K562 (cell line): ENCODE measurements around the gene FES. TPM values are rescaled to one million over a fixed set of nuclear protein-coding genes. Genes with fewer than 3 reads are reported as not detected.

Source experiments
- FIP1L1 ChIP-seq: fragments of 200-400 bp; formaldehyde crosslinking; IDR thresholded peaks from 2 replicates; pipeline ENCODE4 v1.6.1; 2018; ENCODE audit warnings: mild to moderate bottlenecking, low read depth, low read length; ENCODE audit not compliant: poor library complexity, severe bottlenecking
- HNRNPLL ChIP-seq: fragments of 200-400 bp; formaldehyde crosslinking; IDR thresholded peaks from 2 replicates; pipeline ENCODE4 v1.6.1; 2017; ENCODE audit warnings: low read length, low read depth, mild to moderate bottlenecking; ENCODE audit not compliant: poor library complexity, severe bottlenecking
- KAT2B ChIP-seq: IDR thresholded peaks from one replicate; pipeline ENCODE4 v1.6.1; 2012; ENCODE audit warnings: low read depth, mild to moderate bottlenecking, control low read depth, inconsistent platforms, low read length, moderate library complexity
- MTA2 ChIP-seq: fragments of 450-650 bp; IDR thresholded peaks from 2 replicates; pipeline ENCODE4 v1.6.1; 2016; ENCODE audit warnings: low read depth
- PRDM10 ChIP-seq: fragments of 450-650 bp; IDR thresholded peaks from 2 replicates; pipeline ENCODE4 v1.6.1; 2018; ENCODE audit not compliant: partially characterized antibody
- TEAD4 ChIP-seq, 2 experiments: sonication (generic) in 1 of 2; formaldehyde crosslinking in 1 of 2; IDR thresholded peaks; 2 replicates each; pipeline versions ENCODE4 v1.6.1 to v1.8.0; 2012 to 2022; ENCODE audit warnings: borderline replicate concordance in 1 of 2, inconsistent platforms in 1 of 2, low read length in 1 of 2, mild to moderate bottlenecking in 1 of 2, missing genetic modification reagents in 1 of 2
- THRB ChIP-seq: fragments of 450-650 bp; formaldehyde crosslinking; conservative IDR thresholded peaks from 2 replicates; pipeline ENCODE4 v1.4.0; 2022; ENCODE audit warnings: mild to moderate bottlenecking, missing genetic modification characterization
- polyA plus RNA-seq, 8 experiments: library from polyadenylated mRNA; depleted of rRNA in 4 of 8; stranded (reverse) in 5 of 8; unstranded in 3 of 8; fragments of >200 nt; fragmentation: Nextera tagmentation in 2 of 8; fragmentation: Illumina TruSeq in 1 of 8; extraction: Ambion mirVana in 2 of 8; extraction: Trizol in 1 of 8; gene quantifications; 2 replicates each; pipeline versions ENCODE4 v1.2.1 to v1.2.3, GENCODE V29; 2011 to 2014; ENCODE audit warnings: inconsistent platforms in 1 of 8, missing spikeins in 1 of 8
- total RNA-seq, 7 experiments: library from RNA; depleted of rRNA in 6 of 7; stranded (reverse); fragments of >200 nt in 6 of 7; fragmentation: Illumina TruSeq in 2 of 7; extraction: Trizol in 2 of 7; gene quantifications; 2 replicates each; pipeline versions ENCODE4 v1.2.1 to v1.2.3, GENCODE V29; 2011 to 2021; ENCODE audit warnings: low replicate concordance in 1 of 7
- TF ChIP-seq, protein P1 (sequence below): fragments of 200-600 bp; sonication (generic); IDR thresholded peaks from one replicate; pipeline ENCODE4 v1.6.1; 2012; ENCODE audit warnings: mild to moderate bottlenecking, low read depth, low read length, inconsistent platforms

The FES gene
- total and polyA plus RNA-seq, 9 of the 15 experiments (the other 6 are each of a cell fraction or from before 2014, with no cell fraction given) = 0.38 to 2.6 (median 0.82) TPM

- TF ChIP-seq PRDM10 (peak; percentile 72), KAT2B (no peak), MTA2 (0 out of 2 replicates have a peak, but pooled peaks have one; percentile 12), FIP1L1 (no peak), HNRNPLL (no peak), TEAD4 (IDR thresholded peaks at IDR 0.05; ENCODE audit: low read length) (peak; percentile 51; the same call in 1 of the 2 replicates), TEAD4 (CRISPR knock-in tag; IDR thresholded peaks at IDR 0.05; ENCODE audit: borderline replicate concordance) (no peak), THRB (no peak)
- TF ChIP-seq, protein P1, sequence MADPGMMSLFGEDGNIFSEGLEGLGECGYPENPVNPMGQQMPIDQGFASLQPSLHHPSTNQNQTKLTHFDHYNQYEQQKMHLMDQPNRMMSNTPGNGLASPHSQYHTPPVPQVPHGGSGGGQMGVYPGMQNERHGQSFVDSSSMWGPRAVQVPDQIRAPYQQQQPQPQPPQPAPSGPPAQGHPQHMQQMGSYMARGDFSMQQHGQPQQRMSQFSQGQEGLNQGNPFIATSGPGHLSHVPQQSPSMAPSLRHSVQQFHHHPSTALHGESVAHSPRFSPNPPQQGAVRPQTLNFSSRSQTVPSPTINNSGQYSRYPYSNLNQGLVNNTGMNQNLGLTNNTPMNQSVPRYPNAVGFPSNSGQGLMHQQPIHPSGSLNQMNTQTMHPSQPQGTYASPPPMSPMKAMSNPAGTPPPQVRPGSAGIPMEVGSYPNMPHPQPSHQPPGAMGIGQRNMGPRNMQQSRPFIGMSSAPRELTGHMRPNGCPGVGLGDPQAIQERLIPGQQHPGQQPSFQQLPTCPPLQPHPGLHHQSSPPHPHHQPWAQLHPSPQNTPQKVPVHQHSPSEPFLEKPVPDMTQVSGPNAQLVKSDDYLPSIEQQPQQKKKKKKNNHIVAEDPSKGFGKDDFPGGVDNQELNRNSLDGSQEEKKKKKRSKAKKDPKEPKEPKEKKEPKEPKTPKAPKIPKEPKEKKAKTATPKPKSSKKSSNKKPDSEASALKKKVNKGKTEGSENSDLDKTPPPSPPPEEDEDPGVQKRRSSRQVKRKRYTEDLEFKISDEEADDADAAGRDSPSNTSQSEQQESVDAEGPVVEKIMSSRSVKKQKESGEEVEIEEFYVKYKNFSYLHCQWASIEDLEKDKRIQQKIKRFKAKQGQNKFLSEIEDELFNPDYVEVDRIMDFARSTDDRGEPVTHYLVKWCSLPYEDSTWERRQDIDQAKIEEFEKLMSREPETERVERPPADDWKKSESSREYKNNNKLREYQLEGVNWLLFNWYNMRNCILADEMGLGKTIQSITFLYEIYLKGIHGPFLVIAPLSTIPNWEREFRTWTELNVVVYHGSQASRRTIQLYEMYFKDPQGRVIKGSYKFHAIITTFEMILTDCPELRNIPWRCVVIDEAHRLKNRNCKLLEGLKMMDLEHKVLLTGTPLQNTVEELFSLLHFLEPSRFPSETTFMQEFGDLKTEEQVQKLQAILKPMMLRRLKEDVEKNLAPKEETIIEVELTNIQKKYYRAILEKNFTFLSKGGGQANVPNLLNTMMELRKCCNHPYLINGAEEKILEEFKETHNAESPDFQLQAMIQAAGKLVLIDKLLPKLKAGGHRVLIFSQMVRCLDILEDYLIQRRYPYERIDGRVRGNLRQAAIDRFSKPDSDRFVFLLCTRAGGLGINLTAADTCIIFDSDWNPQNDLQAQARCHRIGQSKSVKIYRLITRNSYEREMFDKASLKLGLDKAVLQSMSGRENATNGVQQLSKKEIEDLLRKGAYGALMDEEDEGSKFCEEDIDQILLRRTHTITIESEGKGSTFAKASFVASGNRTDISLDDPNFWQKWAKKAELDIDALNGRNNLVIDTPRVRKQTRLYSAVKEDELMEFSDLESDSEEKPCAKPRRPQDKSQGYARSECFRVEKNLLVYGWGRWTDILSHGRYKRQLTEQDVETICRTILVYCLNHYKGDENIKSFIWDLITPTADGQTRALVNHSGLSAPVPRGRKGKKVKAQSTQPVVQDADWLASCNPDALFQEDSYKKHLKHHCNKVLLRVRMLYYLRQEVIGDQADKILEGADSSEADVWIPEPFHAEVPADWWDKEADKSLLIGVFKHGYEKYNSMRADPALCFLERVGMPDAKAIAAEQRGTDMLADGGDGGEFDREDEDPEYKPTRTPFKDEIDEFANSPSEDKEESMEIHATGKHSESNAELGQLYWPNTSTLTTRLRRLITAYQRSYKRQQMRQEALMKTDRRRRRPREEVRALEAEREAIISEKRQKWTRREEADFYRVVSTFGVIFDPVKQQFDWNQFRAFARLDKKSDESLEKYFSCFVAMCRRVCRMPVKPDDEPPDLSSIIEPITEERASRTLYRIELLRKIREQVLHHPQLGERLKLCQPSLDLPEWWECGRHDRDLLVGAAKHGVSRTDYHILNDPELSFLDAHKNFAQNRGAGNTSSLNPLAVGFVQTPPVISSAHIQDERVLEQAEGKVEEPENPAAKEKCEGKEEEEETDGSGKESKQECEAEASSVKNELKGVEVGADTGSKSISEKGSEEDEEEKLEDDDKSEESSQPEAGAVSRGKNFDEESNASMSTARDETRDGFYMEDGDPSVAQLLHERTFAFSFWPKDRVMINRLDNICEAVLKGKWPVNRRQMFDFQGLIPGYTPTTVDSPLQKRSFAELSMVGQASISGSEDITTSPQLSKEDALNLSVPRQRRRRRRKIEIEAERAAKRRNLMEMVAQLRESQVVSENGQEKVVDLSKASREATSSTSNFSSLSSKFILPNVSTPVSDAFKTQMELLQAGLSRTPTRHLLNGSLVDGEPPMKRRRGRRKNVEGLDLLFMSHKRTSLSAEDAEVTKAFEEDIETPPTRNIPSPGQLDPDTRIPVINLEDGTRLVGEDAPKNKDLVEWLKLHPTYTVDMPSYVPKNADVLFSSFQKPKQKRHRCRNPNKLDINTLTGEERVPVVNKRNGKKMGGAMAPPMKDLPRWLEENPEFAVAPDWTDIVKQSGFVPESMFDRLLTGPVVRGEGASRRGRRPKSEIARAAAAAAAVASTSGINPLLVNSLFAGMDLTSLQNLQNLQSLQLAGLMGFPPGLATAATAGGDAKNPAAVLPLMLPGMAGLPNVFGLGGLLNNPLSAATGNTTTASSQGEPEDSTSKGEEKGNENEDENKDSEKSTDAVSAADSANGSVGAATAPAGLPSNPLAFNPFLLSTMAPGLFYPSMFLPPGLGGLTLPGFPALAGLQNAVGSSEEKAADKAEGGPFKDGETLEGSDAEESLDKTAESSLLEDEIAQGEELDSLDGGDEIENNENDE = no peak
These were observed 47.9 kb upstream of the FES start (continued) for GRCh38 chr15:90836296-90836871.
